ENCODE measurements around the gene DENND1A.

- no peak for TF ChIP-seq POLR2AphosphoS5 (IDR thresholded peaks at IDR 0.05; ENCODE audit: borderline replicate concordance, low read depth, low read length)
- no peak for TF ChIP-seq EZH2 (IDR thresholded peaks at IDR 0.05)
- TF ChIP-seq FOXP2 (optimal IDR thresholded peaks at IDR 0.05; ENCODE audit: control extremely low read depth, extremely low read length, insufficient read depth): no peak
These were observed 392.1 kb downstream of the DENND1A start for GRCh38 chr9:123537809-123538208.
